ENCODE results near the gene KAZALD1.

DNA sequence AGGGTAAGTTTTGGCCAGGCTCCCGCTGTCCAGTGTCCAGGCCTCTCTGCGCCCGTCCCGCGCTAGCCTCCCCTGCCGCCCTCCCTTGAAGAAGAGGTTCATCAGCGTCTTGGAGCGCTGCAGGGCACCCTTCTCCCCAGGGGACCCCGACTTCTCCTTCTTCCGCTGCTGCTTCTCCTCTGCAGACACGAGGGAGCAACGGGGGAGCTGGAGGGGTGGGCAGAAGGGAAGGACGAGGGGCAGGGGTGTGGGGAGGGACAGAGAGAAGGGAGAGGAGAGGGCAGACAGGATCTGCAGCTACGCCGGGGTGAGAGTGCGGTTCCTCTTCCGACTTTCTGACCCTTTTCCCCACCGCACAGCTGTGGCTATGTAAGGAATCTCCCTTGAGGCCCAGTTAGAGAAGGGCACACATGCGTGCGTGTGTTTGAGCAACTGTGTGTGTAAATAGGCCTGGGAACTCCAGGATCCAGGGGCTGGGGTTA, 43.6 kb upstream of the KAZALD1 start:
- TF ChIP-seq EZH2 (IDR thresholded peaks at IDR 0.05; ENCODE audit: borderline replicate concordance, low read depth, low read length, poor library complexity, severe bottlenecking): no peak
- TF ChIP-seq, protein P1, sequence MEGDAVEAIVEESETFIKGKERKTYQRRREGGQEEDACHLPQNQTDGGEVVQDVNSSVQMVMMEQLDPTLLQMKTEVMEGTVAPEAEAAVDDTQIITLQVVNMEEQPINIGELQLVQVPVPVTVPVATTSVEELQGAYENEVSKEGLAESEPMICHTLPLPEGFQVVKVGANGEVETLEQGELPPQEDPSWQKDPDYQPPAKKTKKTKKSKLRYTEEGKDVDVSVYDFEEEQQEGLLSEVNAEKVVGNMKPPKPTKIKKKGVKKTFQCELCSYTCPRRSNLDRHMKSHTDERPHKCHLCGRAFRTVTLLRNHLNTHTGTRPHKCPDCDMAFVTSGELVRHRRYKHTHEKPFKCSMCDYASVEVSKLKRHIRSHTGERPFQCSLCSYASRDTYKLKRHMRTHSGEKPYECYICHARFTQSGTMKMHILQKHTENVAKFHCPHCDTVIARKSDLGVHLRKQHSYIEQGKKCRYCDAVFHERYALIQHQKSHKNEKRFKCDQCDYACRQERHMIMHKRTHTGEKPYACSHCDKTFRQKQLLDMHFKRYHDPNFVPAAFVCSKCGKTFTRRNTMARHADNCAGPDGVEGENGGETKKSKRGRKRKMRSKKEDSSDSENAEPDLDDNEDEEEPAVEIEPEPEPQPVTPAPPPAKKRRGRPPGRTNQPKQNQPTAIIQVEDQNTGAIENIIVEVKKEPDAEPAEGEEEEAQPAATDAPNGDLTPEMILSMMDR (conservative IDR thresholded peaks at IDR 0.05; ENCODE audit: low read depth, low read length): no peak

All from A673 (cell line).